ENCODE results near the gene MVP. TPM values are rescaled to one million over a fixed set of nuclear protein-coding genes. Genes with fewer than 3 reads are reported as not detected.

MVP gene
- total and polyA plus RNA-seq, 2 donors = 49.0 to 165 TPM

DNA sequence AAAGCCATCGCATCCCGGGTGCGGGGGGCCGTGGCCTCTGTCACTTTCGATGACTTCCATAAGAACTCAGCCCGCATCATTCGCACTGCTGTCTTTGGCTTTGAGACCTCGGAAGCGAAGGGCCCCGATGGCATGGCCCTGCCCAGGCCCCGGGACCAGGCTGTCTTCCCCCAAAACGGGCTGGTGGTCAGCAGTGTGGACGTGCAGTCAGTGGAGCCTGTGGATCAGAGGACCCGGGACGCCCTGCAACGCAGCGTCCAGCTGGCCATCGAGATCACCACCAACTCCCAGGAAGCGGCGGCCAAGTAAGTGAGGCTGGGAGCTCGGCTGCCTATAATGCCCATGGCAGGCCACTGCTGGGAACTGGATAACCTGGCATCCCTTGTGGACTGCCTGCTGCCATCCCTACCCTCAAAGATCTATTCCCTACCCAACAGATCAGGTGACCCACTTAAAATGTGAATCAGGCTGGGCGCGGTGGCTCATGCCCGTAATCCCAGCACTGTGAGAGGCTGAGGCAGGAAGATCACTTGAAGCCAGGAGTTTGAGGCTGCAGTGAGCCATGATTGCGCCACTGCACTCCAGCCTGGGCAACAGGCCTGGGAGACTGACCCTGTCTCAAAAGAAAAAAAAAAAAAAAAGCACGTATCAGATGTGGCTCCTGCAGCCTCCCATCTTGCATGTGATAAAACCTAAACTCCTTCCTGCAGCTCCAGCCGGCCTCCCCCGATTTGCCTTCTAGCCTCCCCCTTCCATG, 24.5 kb downstream of the MVP start:
- DNase-seq (ENCODE audit: low read depth in 6 of 9, low spot score in 9 of 9) = no peak
- no peak overlapping the region for H3K27ac ChIP-seq (ENCODE audit: low read depth in 1 of 2, low read length in 1 of 2)
- WGBS = 96% methylated on average over 28 of the region's 28 CpGs

DNA sequence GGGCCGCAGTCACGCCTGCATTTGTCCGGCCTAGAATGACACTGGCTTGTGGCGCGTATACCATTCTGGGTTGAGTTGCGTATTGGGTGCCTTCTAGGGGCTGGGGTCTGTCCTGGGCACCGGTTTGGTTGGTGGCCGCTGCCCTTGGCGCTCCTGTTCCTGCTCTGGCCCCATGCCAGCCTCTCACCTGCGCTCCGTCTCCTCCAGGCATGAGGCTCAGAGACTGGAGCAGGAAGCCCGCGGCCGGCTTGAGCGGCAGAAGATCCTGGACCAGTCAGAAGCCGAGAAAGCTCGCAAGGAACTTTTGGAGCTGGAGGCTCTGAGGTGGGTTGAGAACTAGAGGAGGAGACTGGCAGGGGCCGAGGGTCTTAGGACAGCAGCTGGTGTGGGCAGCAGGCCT, 25.4 kb downstream of the MVP start:
- 98% methylated on average over 18 of the region's 18 CpGs for WGBS
- no peak for DNase-seq (ENCODE audit: low read depth in 6 of 9, low spot score in 9 of 9)

More for the DNA sequence above, 24.5 kb downstream of the MVP start:
- Histone ChIP-seq H3K4me3 (ENCODE audit: low read length in 2 of 2) (no peak overlapping the region), H3K27me3 (ENCODE audit: control insufficient read depth in 2 of 2, insufficient read depth in 1 of 2, low read length in 1 of 2) (no peaks in the 10 kb centered on the region), H3K4me1 (ENCODE audit: control insufficient read depth in 2 of 2, insufficient read depth in 2 of 2, low read length in 2 of 2) (peaks cover 3 to 12% of the 10 kb centered on the region in 2 donors), H3K9me3 (ENCODE audit: control insufficient read depth in 2 of 2, insufficient read depth in 1 of 2, low read length in 1 of 2) (no peaks in the 10 kb centered on the region), H3K36me3 (ENCODE audit: control insufficient read depth in 2 of 2, insufficient read depth in 2 of 2, low read length in 1 of 2) (peaks cover 22 to 46% of the 10 kb centered on the region in 2 donors)

GRCh38 chr16:29848420-29849297, 28.4 kb downstream of the MVP start:
- WGBS = 54% methylated on average over 15 of the region's 15 CpGs
- Histone ChIP-seq H3K4me3 (ENCODE audit: low read length in 2 of 2) (no peak overlapping the region), H3K9me3 (ENCODE audit: control insufficient read depth in 2 of 2, insufficient read depth in 1 of 2, low read length in 1 of 2) (no peaks in the 10 kb centered on the region), H3K27ac (ENCODE audit: low read depth in 1 of 2, low read length in 1 of 2) (no peak overlapping the region), H3K27me3 (ENCODE audit: control insufficient read depth in 2 of 2, insufficient read depth in 1 of 2, low read length in 1 of 2) (no peaks in the 10 kb centered on the region), H3K4me1 (ENCODE audit: control insufficient read depth in 2 of 2, insufficient read depth in 2 of 2, low read length in 2 of 2) (peaks cover 3 to 12% of the 10 kb centered on the region in 2 donors), H3K36me3 (ENCODE audit: control insufficient read depth in 2 of 2, insufficient read depth in 2 of 2, low read length in 1 of 2) (peaks cover 22 to 27% of the 10 kb centered on the region in 2 donors)
- peak; percentile 59 to 91 (median 81) for DNase-seq (ENCODE audit: low read depth in 6 of 9, low spot score in 9 of 9)

More for the DNA sequence above, 25.4 kb downstream of the MVP start:
- peaks cover 22 to 40% of the 10 kb centered on the region in 2 donors for H3K36me3 ChIP-seq (ENCODE audit: control insufficient read depth in 2 of 2, insufficient read depth in 2 of 2, low read length in 1 of 2)
- no peak overlapping the region for H3K27ac ChIP-seq (ENCODE audit: low read depth in 1 of 2, low read length in 1 of 2)
- peaks cover 3 to 12% of the 10 kb centered on the region in 2 donors for H3K4me1 ChIP-seq (ENCODE audit: control insufficient read depth in 2 of 2, insufficient read depth in 2 of 2, low read length in 2 of 2)
- no peaks in the 10 kb centered on the region for H3K27me3 ChIP-seq (ENCODE audit: control insufficient read depth in 2 of 2, insufficient read depth in 1 of 2, low read length in 1 of 2)
- H3K9me3 ChIP-seq (ENCODE audit: control insufficient read depth in 2 of 2, insufficient read depth in 1 of 2, low read length in 1 of 2) = no peaks in the 10 kb centered on the region
- no peak overlapping the region for H3K4me3 ChIP-seq (ENCODE audit: low read length in 2 of 2)

DNA sequence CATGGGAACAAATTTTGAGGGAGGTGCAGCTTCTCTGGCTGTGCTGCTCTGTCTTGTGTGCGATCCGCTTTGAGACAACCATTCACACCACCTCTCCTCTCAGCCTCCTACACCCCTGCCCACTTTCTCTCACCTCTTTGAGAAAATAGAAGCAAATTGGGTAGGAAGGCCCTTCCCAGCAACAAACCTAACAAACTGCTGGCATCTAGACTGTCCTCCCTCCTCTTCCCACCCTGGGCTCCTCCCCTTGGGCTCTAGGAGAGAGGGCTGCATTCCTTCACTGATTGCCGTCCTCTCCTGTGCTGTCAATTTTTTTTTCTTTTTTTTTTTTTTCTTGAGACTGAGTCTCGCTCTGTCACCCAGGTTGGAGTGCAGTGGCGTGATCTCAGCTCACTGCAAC, 29.2 kb downstream of the MVP start:
- no peak overlapping the region for H3K27ac ChIP-seq (ENCODE audit: low read depth in 1 of 2, low read length in 1 of 2)
- no peaks in the 10 kb centered on the region for H3K27me3 ChIP-seq (ENCODE audit: control insufficient read depth in 2 of 2, insufficient read depth in 1 of 2, low read length in 1 of 2)
- H3K4me3 ChIP-seq (ENCODE audit: low read length in 2 of 2) = no peak overlapping the region
- no peak for DNase-seq (ENCODE audit: low read depth in 6 of 9, low spot score in 9 of 9)
- no peaks in the 10 kb centered on the region for H3K9me3 ChIP-seq (ENCODE audit: control insufficient read depth in 2 of 2, insufficient read depth in 1 of 2, low read length in 1 of 2)
- H3K4me1 ChIP-seq (ENCODE audit: control insufficient read depth in 2 of 2, insufficient read depth in 2 of 2, low read length in 2 of 2) = peaks cover 3 to 12% of the 10 kb centered on the region in 2 donors
- H3K36me3 ChIP-seq (ENCODE audit: control insufficient read depth in 2 of 2, insufficient read depth in 2 of 2, low read length in 1 of 2) = peaks cover 18 to 26% of the 10 kb centered on the region in 2 donors
- 97% methylated on average over 5 of the region's 5 CpGs for WGBS

GRCh38 chr16:29850998-29851397, 30.7 kb downstream of the MVP start:
- no peak for DNase-seq (ENCODE audit: low read depth in 6 of 9, low spot score in 9 of 9)
- H3K27ac ChIP-seq (ENCODE audit: low read depth in 1 of 2, low read length in 1 of 2) = no peak overlapping the region
- H3K36me3 ChIP-seq (ENCODE audit: control insufficient read depth in 2 of 2, insufficient read depth in 2 of 2, low read length in 1 of 2) = peaks cover 12 to 13% of the 10 kb centered on the region in 2 donors
- no peaks in the 10 kb centered on the region for H3K9me3 ChIP-seq (ENCODE audit: control insufficient read depth in 2 of 2, insufficient read depth in 1 of 2, low read length in 1 of 2)
- no peak overlapping the region for H3K4me3 ChIP-seq (ENCODE audit: low read length in 2 of 2)
- 94% methylated on average over 3 of the region's 3 CpGs for WGBS
- no peaks in the 10 kb centered on the region for H3K27me3 ChIP-seq (ENCODE audit: control insufficient read depth in 2 of 2, insufficient read depth in 1 of 2, low read length in 1 of 2)
- peaks cover 3 to 17% of the 10 kb centered on the region in 2 donors for H3K4me1 ChIP-seq (ENCODE audit: control insufficient read depth in 2 of 2, insufficient read depth in 2 of 2, low read length in 2 of 2)

GRCh38 chr16:29852654-29853053, 32.4 kb downstream of the MVP start:
- no peaks in the 10 kb centered on the region for H3K9me3 ChIP-seq (ENCODE audit: control insufficient read depth in 2 of 2, insufficient read depth in 1 of 2, low read length in 1 of 2)
- no peak overlapping the region for H3K4me3 ChIP-seq (ENCODE audit: low read length in 2 of 2)
- peaks cover 3 to 24% of the 10 kb centered on the region in 2 donors for H3K4me1 ChIP-seq (ENCODE audit: control insufficient read depth in 2 of 2, insufficient read depth in 2 of 2, low read length in 2 of 2)
- no peaks in the 10 kb centered on the region for H3K27me3 ChIP-seq (ENCODE audit: control insufficient read depth in 2 of 2, insufficient read depth in 1 of 2, low read length in 1 of 2)
- DNase-seq (ENCODE audit: low read depth in 6 of 9, low spot score in 9 of 9) = no peak
- no peak overlapping the region for H3K27ac ChIP-seq (ENCODE audit: low read depth in 1 of 2, low read length in 1 of 2)
- H3K36me3 ChIP-seq (ENCODE audit: control insufficient read depth in 2 of 2, insufficient read depth in 2 of 2, low read length in 1 of 2) = peaks cover 2% of the 10 kb centered on the region in 2 donors
- WGBS = 77% methylated on average over 7 of the region's 7 CpGs

DNA sequence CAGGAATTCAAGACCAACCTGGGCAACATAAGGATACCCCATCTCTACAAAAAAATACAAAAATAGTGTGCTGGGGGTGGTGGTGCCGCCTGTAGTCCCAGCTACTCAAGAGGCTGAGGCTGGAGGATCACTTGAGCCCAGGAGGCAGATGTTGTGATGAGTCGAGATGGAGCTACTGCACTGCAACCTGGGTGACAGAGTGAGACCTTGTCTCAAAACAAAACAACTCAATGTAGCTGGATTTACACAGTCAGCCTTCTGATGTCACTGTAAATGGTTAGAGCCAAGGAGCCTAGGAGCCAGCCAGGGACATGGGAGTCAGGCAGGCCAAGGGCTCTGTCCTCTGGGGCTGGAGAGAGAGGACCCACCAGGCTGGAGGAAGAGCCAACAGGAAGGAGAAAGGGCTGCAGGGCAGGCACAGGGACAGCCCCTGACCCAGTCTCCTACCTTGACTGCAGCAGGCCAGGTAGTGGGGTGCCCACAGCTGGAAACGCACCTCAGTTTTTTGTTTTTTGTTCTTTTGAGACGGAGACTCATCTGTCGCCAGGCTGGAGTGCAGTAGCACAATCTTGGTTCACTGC, 34.3 kb downstream of the MVP start:
- H3K27ac ChIP-seq (ENCODE audit: low read depth in 1 of 2, low read length in 1 of 2) = no peak overlapping the region
- H3K9me3 ChIP-seq (ENCODE audit: control insufficient read depth in 2 of 2, insufficient read depth in 1 of 2, low read length in 1 of 2) = no peaks in the 10 kb centered on the region
- peaks cover 15% of the 10 kb centered on the region in 2 donors for H3K36me3 ChIP-seq (ENCODE audit: control insufficient read depth in 2 of 2, insufficient read depth in 2 of 2, low read length in 1 of 2)
- H3K27me3 ChIP-seq (ENCODE audit: control insufficient read depth in 2 of 2, insufficient read depth in 1 of 2, low read length in 1 of 2) = no peaks in the 10 kb centered on the region
- peaks cover 0 to 12% of the 10 kb centered on the region in 2 donors for H3K4me1 ChIP-seq (ENCODE audit: control insufficient read depth in 2 of 2, insufficient read depth in 2 of 2, low read length in 2 of 2)
- 95% methylated on average over 5 of the region's 5 CpGs for WGBS
- DNase-seq (ENCODE audit: low read depth in 6 of 9, low spot score in 9 of 9) = no peak
- no peak overlapping the region for H3K4me3 ChIP-seq (ENCODE audit: low read length in 2 of 2)

- H3K27me3 ChIP-seq (ENCODE audit: control insufficient read depth in 2 of 2, insufficient read depth in 1 of 2, low read length in 1 of 2) = no peaks in the 10 kb centered on the region
- WGBS = 95% methylated on average over 7 of the region's 7 CpGs
- no peak for DNase-seq (ENCODE audit: low read depth in 6 of 9, low spot score in 9 of 9)
- H3K9me3 ChIP-seq (ENCODE audit: control insufficient read depth in 2 of 2, insufficient read depth in 1 of 2, low read length in 1 of 2) = no peaks in the 10 kb centered on the region
- H3K27ac ChIP-seq (ENCODE audit: low read depth in 1 of 2, low read length in 1 of 2) = no peak overlapping the region
- H3K36me3 ChIP-seq (ENCODE audit: control insufficient read depth in 2 of 2, insufficient read depth in 2 of 2, low read length in 1 of 2) = peaks cover 27 to 33% of the 10 kb centered on the region in 2 donors
- no peak overlapping the region for H3K4me3 ChIP-seq (ENCODE audit: low read length in 2 of 2)
- peaks cover 5 to 24% of the 10 kb centered on the region in 2 donors for H3K4me1 ChIP-seq (ENCODE audit: control insufficient read depth in 2 of 2, insufficient read depth in 2 of 2, low read length in 2 of 2)
Observed at GRCh38 chr16:29857133-29857760, 37.0 kb downstream of the MVP start.
